PC-3 (cell line): Measurements from ENCODE around the gene VPS41.

Experiments
- EZH2 ChIP-seq: fragments of 300-600 bp; sonication (generic); IDR thresholded peaks from one replicate; pipeline ENCODE4 v1.6.1; 2017; ENCODE audit warnings: antibody characterized with exemption, mild to moderate bottlenecking, low read length; ENCODE audit not compliant: unreplicated experiment
- EZH2phosphoT487 ChIP-seq: fragments of 300-600 bp; sonication (generic); IDR thresholded peaks from 2 replicates; pipeline ENCODE4 v1.6.1; 2018; ENCODE audit warnings: mild to moderate bottlenecking, antibody characterized with exemption, low read length, borderline replicate concordance
- TF ChIP-seq, protein P1 (sequence below): fragments of 300-600 bp; sonication (generic); conservative IDR thresholded peaks from 2 replicates; pipeline ENCODE4 v1.5.1; 2017; ENCODE audit warnings: antibody characterized with exemption, low read depth, mild to moderate bottlenecking, low read length

DNA sequence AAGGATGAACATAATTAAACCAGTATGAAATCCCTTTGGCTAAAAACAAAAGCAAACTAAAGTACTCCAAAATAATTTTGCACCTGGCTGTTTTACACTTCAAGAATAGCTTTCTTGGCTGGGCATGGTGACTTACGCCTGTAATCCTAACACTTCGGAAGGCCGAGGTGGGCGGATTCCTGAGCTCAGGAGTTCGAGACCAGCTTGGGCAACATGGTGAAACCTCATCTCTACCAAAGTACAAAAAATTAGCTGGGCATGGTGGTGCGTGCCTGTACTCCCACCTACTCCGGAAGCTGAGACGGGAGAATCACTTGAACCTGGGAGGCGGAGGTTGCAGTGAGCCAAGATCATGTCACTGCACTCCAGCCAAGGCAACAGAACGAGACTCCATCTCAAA is 185.7 kb downstream of the VPS41 start:
- TF ChIP-seq EZH2 (no peak), EZH2phosphoT487 (no peak)
- TF ChIP-seq, protein P1, sequence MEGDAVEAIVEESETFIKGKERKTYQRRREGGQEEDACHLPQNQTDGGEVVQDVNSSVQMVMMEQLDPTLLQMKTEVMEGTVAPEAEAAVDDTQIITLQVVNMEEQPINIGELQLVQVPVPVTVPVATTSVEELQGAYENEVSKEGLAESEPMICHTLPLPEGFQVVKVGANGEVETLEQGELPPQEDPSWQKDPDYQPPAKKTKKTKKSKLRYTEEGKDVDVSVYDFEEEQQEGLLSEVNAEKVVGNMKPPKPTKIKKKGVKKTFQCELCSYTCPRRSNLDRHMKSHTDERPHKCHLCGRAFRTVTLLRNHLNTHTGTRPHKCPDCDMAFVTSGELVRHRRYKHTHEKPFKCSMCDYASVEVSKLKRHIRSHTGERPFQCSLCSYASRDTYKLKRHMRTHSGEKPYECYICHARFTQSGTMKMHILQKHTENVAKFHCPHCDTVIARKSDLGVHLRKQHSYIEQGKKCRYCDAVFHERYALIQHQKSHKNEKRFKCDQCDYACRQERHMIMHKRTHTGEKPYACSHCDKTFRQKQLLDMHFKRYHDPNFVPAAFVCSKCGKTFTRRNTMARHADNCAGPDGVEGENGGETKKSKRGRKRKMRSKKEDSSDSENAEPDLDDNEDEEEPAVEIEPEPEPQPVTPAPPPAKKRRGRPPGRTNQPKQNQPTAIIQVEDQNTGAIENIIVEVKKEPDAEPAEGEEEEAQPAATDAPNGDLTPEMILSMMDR, result no peak
